ENCODE data around the gene STARD9.

The STARD9 gene

GRCh38 chr15:42704492-42704926 is 129.1 kb downstream of the STARD9 start:
- DNase-seq, result peak; percentile 5

GRCh38 chr15:42705336-42705735 is 129.9 kb downstream of the STARD9 start:
- DNase-seq, result no peak

GRCh38 chr15:42707068-42707467 is 131.7 kb downstream of the STARD9 start:
- no peak for DNase-seq

GRCh38 chr15:42707873-42708544 is 132.6 kb downstream of the STARD9 start:
- no peak for DNase-seq

- no peak for DNase-seq
Observed at GRCh38 chr15:42710662-42711061, 135.3 kb downstream of the STARD9 start.

- no peak for DNase-seq
Observed at GRCh38 chr15:42711746-42712145, 136.3 kb downstream of the STARD9 start.

GRCh38 chr15:42712584-42712983 is 137.2 kb downstream of the STARD9 start:
- DNase-seq, result no peak

- DNase-seq, result no peak
Observed at GRCh38 chr15:42716125-42716524, 140.7 kb downstream of the STARD9 start.

- DNase-seq, result no peak
Observed at GRCh38 chr15:42716626-42717025, 141.2 kb downstream of the STARD9 start.

- no peak for DNase-seq
Observed at GRCh38 chr15:42719043-42719442, 143.6 kb downstream of the STARD9 start.

- no peak for DNase-seq
Observed at GRCh38 chr15:42720071-42720470, 144.7 kb downstream of the STARD9 start.

GRCh38 chr15:42721016-42721415 is 145.6 kb downstream of the STARD9 start:
- DNase-seq, result no peak

GRCh38 chr15:42721916-42722315 is 146.5 kb downstream of the STARD9 start:
- no peak for DNase-seq

- no peak for DNase-seq
Observed at GRCh38 chr15:42723068-42723467, 147.7 kb downstream of the STARD9 start.

- no peak for DNase-seq
Observed at GRCh38 chr15:42724276-42724675, 148.9 kb downstream of the STARD9 start.

- DNase-seq, result no peak
Observed at GRCh38 chr15:42725331-42725903, 150.0 kb downstream of the STARD9 start.

- DNase-seq, result no peak
Observed at GRCh38 chr15:42726114-42726513, 150.7 kb downstream of the STARD9 start.

- DNase-seq, result peak; percentile 49
Observed at GRCh38 chr15:42727750-42728381, 152.5 kb downstream of the STARD9 start.

- peak; percentile 33 for DNase-seq
Observed at GRCh38 chr15:42728560-42728959, 153.2 kb downstream of the STARD9 start.

GRCh38 chr15:42728972-42729371 is 153.6 kb downstream of the STARD9 start:
- no peak for DNase-seq

GRCh38 chr15:42729409-42729808 is 154.0 kb downstream of the STARD9 start:
- no peak for DNase-seq

- DNase-seq, result no peak
Observed at GRCh38 chr15:42730135-42730534, 154.7 kb downstream of the STARD9 start.

- no peak for DNase-seq
Observed at GRCh38 chr15:42730536-42730935, 155.1 kb downstream of the STARD9 start.

- DNase-seq, result no peak
Observed at GRCh38 chr15:42731461-42731860, 156.1 kb downstream of the STARD9 start.
